GM19239 (cell line): ENCODE data around the gene HOXC11.

Experiments
- DNase-seq: peaks from one replicate; pipeline ENCODE4 v3.0.0; 2011; ENCODE audit warnings: low spot score; ENCODE audit not compliant: insufficient read length
- FAIRE-seq: peaks from 2 replicates; lab custom pipeline; 2011; peaks lifted over from hg19 to GRCh38; lab: Jason Lieb, UNC

The HOXC11 gene

DNA sequence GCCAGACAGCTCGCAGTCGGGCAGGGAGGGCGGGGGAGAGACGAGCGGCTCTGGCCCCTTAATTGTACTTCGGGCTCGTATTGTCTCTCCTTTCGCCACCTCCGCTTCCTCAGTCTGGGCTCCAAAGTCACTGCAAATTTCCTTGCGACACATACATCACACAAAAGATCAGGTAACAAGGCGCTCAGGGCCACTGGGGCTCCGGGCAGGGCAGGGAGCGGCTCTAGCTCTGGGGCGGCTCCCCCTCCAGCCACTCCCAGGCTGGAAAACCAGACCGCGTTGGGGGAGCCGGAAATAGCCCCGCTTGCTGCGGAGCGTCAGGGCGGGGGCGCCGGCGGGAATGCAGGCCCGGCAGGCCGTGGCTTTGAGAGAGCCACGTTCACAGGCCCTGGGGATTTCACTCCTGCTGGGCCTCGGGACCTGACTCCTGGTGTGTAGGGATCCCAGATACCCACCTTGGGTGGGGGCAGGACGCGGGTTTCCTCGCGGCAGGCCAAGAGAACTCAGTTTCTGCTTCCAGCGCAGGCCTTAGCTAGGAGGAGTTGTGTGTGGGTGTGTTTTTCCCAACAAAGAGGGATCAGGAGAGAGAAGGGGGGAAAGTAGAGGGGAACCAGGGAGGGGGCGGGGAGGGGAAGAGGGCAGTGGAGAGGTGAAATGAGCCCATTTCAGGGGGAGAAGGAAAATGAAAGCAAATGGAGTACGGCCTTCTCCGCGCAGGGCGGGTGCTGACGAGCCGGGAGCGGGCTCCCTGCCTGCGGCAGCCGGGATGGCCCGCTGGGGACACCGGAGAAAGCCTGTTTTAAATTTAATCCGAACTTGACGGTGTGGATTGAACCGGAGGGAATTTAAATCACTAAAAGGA lies 22.7 kb downstream of the HOXC11 start:
- no peak for FAIRE-seq

GRCh38 chr12:53996240-53997203 lies 23.6 kb downstream of the HOXC11 start:
- DNase-seq, result no peak
- FAIRE-seq, result no peak

More for the DNA sequence above, 22.7 kb downstream of the HOXC11 start:
- DNase-seq, result no peak

GRCh38 chr12:53997204-53998109 lies 24.5 kb downstream of the HOXC11 start:
- FAIRE-seq (no peak), DNase-seq (no peak)

- DNase-seq, result no peak
- no peak for FAIRE-seq
Observed at GRCh38 chr12:53998110-53998899, 25.4 kb downstream of the HOXC11 start.

GRCh38 chr12:53998900-53999236 lies 25.9 kb downstream of the HOXC11 start:
- FAIRE-seq (no peak), DNase-seq (no peak)

DNA sequence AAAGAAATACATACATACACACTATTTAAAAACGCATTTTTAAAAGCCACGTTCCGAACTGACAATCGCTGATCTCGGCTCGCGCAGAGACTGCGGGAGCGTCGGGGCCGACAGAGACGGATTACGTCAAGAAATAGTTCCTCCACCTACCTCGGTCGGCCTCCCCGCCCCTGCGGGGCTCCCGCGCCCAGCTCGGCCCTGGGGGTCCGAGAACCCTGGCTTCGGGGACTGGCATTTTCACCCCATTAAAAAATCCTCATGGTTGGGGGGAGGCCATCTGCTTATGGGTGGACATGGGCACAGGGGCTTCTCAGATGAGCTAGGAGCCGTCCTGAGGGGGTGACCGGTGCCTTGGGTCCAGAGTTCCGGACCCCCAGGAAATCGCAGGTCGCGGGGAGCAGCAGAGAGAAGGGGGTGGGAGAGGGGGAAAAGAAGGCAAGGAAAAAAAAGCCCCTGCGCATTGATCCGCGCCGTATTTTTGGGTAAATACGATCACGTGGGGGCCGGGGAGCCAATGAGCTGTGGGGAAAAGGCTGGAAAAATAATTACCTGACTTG lies 26.7 kb downstream of the HOXC11 start:
- FAIRE-seq, result no peak

DNA sequence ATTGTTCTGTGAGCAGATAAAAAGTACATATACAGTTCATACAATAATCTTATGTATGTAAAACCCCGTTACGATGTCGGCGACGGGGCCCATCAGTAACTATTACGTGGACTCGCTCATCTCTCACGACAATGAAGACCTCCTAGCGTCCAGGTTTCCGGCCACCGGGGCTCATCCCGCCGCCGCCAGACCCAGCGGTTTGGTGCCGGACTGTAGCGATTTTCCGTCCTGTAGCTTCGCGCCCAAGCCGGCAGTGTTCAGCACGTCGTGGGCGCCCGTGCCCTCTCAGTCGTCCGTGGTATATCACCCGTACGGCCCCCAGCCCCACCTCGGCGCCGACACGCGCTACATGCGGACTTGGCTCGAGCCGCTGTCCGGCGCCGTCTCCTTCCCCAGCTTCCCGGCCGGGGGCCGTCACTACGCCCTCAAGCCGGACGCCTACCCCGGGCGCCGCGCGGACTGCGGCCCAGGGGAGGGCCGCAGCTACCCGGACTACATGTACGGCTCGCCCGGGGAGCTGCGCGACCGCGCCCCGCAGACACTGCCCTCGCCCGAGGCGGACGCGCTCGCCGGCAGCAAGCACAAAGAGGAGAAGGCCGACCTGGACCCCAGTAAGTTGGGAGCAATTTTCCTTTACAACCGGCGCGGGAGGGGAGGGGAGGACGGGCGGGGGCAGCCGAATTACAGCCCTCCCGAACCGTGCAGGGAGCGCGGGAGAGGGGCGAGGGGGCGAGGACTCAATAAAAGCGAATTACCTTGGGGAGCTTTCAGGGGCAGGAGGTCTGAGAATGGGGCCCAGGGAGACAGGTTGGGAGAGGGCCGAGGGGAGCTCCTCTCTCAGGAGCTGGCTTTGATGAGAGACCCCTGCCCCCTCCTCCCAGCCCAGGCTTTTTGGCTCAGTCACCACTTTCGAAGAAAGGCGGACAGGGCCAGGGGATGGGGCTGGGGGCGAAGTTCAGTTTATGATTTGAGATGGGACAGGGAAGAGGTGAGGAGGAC lies 27.5 kb downstream of the HOXC11 start, which contains the start of gene HOXC9:
TSS of gene HOXC9 (plus strand) at position 46 of the 999 bp plus-strand sequence. CDS start at position 74, 28 bp downstream.
- DNase-seq (no peak), FAIRE-seq (no peak)

More for the DNA sequence above, 26.7 kb downstream of the HOXC11 start:
- no peak for DNase-seq

- FAIRE-seq (no peak), DNase-seq (no peak)
Observed at GRCh38 chr12:54001283-54002187, 28.6 kb downstream of the HOXC11 start.

GRCh38 chr12:54002278-54002914 lies 29.5 kb downstream of the HOXC11 start:
- FAIRE-seq, result no peak
- no peak for DNase-seq

DNA sequence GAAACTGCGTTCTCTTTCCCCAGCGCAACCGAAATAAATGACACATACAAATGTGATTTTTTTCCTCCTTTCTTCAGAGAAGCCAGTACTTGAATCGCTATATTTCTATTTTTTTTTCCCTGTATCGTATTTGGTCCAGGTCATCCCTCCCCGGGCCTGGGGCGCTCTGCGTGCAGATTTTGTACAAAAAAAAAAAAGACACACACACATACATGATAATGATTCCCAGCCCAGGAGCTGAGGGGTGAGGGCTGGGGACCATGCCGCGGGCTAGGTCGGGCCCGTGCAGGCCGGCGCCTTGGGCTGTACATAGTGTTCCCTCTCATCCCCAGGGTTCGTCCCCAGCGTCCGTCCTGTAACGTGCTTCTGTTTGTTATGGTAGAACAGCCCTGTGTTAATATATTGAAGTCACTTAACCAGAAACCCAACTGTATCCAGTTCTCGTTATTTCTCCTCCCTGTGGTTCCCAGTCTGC lies 30.0 kb downstream of the HOXC11 start:
- FAIRE-seq (no peak), DNase-seq (no peak)

DNA sequence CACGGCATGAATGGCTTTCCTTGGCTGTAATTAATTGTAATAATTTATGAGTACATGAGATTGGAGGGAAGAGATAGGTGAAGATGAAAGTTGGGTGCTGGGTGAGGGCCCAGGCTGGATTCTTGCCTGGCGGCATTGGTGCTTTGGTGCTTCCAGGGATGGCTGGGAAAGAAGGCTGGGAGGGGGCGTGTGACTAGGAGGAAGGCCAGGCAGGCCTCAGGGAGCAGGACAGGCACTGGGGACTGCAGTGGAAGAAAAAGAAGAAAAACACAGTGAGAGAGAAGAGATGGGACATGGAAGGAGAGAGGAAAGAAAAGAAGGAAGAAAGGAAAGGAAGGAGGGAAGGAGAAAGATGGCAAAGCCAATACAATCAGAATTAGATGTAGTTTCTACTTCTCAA lies 30.7 kb downstream of the HOXC11 start:
- DNase-seq (no peak), FAIRE-seq (no peak)

- no peak for DNase-seq
Observed at GRCh38 chr12:54004063-54004840, 31.3 kb downstream of the HOXC11 start.

GRCh38 chr12:54004841-54005530 lies 32.1 kb downstream of the HOXC11 start:
- FAIRE-seq, result no peak
- DNase-seq, result no peak

More at GRCh38 chr12:54004063-54004840, 31.3 kb downstream of the HOXC11 start:
- no peak for FAIRE-seq

DNA sequence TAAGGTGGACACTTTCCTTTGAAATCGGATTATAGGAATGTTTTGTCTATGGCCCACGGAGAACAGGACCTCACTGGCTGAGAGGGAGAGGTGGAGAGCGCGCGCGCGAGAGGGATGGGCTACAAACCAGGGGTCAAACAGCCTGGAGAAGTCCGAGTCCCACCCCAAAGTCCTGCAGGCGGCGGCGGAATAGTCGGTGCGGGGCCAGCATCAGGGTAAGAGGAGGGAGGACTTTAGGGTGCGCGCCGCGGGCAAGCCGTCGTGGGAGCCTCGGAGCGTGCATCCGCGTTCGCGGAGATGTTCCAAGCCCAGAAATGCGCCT lies 32.6 kb downstream of the HOXC11 start:
- FAIRE-seq (no peak), DNase-seq (no peak)
